DMS53 treated with DMSO at 0.1 percent for 48 hours (cell line): ENCODE results near the gene NDFIP2.

Source experiments
- DNase-seq: peaks from one replicate; lab custom pipeline; 2025; ENCODE audit not compliant: unreplicated experiment; lab: John Stamatoyannopoulos, UW

Gene NDFIP2

DNA sequence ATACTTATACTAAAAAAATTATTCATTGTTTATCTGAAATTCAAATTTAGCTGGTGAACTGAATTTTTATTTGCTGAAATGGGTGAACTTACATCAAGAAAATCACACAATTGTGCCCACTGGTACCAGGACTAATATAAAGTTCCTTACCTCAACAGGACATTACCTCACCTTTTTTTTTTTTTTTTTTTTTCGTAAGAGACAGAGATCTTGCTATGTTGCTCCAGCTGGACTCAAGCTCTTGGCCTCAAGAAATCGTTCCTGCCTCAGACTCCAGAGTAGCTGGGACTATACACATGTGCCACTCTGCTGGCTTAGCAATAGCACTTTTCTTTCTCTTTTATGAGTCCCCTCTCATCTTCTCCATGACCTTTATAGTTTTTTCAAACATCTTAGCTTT, 22.5 kb upstream of the NDFIP2 start:
- no peak for DNase-seq

DNA sequence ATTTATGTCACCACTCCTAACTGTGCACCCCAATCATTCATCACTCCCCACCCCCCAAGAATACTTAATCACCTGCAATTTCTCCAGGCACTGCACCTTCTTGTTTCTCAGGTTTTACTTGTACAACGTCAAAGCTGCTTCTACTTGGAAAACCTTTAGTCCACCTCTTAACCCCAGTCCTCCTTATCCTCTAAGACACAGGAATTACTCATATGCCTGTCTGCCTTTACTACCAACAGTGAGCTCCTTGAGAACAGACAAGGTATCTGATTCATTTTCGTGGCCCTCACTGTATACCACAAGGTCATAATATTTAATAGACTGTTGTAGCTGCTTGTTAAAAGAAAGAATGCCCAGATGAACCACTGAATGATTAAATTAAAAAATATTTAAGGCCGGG, 21.0 kb upstream of the NDFIP2 start:
- no peak for DNase-seq

DNA sequence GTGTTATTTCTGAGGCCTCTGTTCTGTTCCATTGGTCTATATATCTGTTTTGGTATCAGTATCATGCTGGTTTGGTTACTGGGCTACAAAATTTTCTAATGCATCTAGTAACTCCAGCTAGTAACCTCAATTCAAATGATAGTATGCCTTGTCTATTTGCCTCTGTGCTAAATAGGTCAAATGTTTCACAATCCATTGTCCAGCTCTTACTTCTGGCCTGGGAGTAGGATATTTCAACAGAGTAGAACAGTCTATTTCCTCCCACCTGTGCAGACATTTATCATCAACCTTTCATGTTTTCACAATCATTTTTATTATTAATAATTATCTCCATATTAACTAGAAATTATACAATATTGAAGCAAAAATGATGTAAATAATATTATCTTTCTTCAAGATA, 18.1 kb upstream of the NDFIP2 start:
- DNase-seq = no peak

DNA sequence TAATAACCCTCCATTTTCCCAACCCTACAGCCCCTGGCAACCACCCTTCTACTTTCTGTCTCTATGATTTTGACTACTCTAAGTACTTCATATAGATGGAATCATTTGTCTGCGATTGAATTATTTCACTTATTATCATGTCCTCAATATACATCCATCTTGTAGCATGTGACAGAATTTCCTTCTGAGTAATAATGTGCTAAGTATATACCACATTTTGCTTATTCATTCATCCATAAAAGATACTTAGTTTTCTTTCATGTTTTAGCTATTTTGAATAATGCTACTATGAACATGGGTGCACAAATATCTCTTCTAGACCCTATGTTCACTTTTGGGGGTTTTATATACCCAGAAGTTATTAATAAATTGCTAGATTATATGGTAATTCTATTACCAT, 17.4 kb upstream of the NDFIP2 start:
- no peak for DNase-seq

DNA sequence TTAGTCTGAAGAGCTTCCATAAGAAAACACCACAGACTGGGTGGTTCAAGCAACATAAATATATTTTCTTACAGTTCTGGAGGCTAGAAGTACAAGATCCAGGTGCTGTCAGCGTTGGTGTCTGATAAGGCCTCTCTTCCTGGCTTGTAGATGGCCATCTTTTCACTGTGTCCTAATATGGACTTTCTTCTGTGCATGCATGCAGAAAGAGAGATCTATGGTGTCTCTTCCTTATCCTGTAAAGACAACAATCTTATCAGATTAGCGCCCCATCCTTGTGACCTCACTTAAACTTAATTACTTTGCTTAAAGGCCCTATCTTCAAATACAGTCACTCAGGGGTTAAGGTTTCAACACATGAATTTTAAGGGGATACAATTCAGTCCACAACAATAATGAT, 14.1 kb upstream of the NDFIP2 start:
- DNase-seq = no peak

DNA sequence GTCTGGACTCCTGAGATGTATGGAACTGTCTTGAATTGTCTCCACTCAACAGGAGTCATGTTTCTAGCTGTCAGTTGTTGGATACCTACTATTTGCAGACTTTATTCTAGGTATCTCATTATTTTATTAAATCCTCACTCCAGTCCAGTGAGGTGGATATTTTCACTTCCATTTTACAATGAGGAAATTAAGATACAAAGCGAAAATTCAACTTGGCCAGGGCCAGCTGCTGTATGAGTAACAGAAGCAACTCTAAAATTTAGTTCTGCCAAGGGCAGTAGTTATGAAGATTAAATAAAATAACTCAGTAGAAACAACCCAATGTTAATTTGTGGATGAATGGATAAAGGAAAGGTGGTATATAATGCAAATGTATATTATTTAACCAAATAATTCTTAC, 12.6 kb upstream of the NDFIP2 start:
- DNase-seq = no peak

DNA sequence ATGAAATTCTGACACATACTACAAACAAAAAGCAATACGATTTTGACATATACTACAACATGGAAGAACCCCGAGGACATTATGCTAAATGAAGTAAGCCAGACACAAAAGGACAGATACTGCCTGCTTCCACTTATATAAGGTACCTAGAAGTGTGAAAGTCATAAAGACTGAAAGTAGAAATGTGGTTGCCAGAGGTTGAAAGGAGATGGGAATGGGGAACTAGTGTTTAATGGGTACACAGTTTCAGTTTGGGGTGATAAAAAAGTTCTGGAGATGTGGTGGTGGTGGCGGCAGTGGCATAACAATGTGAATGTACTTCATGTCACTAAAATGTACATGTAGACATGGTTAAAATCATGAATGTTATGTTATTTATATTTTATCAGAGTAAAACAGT, 12.1 kb upstream of the NDFIP2 start:
- no peak for DNase-seq

DNA sequence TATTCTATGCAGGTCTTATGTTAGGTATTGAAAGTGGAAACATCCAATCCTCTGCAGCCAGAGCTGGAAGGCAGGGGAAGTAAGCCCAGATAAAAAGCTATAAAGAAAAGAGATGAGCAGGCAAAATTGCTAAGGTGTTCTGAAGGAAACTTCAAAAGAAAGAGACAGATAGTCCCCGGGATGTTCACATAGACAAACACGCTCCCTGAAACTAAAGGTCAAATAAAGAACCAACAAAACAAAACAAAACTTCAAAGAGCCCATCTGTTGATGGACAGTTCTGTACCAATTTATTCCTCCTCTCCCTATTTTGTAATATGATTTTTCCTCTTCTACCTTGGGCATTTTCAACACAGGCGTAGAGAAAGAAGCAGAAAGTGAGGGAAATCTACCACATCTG, 11.3 kb upstream of the NDFIP2 start:
- no peak for DNase-seq

DNA sequence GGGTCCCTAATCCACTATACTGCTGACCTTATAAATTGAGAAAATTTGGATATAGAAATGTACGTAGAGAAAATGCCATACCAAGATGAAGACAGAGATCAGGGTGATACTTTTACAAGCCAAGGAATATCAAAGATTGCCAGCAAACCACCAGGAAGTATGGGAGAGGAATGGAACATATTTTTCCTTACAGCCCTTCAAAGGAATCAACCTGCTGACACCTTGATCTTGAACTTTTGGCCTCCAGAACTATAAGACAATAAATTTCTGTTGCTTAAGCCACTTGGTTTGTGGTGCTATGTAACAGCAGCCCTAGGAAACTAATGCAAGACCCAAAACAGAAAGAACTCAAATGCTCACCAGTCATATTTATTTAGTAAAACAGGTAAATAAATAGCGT, 10.3 kb upstream of the NDFIP2 start:
- DNase-seq = no peak

DNA sequence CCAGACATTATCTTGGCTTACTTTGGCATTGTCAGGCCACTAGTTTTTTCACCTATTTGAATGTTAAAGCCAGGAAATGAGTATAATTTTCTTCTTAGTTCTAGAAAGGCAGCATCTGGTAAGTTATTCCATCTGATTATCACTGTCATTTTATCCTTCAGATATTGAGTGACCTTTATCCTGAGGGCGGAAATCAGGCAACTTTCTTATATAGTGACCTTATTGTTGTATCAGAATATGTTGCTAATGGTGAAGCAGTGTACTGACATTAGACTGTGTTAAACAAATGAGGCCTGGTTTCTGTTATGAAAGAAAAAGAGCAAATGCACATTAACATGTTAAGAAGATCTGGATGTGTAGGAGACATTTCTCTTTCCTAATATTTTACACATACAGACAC, 5.4 kb upstream of the NDFIP2 start:
- no peak for DNase-seq

DNA sequence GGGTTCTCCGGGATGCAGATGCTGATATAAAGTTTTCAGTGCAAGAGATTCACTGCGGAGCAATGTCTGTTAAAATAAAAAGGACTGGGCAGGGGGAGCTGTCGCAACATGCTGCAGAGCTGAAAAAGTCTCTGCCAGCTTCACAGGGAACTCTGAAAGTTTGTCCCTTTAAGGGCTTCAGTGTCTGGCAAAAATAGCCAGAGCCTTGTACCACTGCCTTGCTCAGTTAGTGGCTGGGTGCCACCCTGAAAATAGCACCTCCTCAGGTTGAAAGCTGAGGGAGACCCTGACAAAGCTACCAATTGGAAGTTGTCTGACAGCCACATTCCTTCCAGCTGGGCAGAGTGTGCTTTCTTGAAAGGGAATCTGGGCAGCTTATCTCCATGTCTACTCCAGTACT, 3.0 kb upstream of the NDFIP2 start:
- no peak for DNase-seq

DNA sequence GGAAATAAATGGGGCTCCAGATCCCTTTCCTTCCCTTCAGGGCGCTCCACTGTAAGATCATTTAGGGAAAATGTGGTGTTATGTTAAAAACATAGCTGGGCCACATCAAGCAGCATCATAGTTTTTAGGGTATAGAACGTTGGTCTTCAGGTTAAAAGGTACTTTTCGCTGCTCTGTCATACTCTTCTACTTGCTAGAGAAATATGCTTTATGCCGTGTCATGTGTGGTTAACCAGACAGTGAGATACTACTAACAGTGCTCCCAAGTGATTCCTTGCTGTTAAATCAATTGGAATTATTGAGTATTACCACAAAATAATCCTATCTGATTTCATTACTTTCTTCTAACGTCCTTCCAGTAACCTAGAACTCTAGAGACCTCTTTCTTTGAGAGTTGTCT, 1.1 kb upstream of the NDFIP2 start:
- DNase-seq = no peak

DNA sequence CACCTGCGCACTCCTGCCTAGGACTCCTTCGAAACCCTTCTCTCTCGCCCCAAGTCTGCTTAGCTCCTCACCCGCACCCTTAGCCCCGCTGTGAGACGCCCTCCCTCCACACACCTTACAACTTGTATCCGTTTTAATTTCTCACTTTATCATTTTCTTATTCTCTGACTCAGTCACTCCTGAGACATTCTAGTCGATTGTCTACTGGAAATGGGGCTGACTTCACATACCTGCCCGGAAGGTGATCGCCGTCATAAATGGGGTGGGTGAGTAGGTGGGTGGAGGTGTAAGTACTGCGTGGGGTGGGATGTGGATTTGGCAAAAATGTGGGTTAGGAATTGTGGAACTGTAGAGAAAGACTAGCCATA, 714 bp downstream of the NDFIP2 start:
- DNase-seq = no peak

DNA sequence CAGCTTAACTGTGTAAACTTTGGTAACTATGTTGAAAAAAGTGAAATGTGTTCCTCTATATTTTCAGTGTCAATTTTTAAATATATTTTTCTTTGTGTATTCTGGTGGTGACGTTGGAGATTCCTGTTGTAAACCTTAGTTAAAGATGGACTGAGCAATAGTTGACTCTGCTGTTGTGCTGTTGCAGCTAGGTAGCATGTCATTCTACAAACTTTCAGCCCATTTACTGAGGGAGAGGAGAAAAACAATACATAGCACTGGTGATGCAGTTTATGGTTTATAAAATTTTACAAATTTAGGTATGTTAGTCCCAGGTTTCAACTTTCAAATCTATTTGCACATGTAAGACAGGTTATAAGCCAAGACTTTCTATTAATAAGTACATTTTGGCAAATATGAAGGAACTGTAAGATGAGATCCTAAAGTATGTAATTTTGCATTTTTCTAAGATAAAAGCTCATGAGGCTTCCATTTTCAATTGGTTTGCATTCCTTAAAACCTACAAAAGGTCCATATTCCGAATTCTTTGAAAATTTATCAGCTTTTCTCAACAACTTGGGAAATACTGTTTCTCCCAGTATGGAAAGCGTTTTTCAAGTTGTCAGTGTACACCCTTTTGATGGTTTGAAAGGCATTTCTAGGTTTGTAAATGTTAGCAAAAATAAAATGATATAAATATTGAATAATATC, 1.5 kb downstream of the NDFIP2 start:
- no peak for DNase-seq

DNA sequence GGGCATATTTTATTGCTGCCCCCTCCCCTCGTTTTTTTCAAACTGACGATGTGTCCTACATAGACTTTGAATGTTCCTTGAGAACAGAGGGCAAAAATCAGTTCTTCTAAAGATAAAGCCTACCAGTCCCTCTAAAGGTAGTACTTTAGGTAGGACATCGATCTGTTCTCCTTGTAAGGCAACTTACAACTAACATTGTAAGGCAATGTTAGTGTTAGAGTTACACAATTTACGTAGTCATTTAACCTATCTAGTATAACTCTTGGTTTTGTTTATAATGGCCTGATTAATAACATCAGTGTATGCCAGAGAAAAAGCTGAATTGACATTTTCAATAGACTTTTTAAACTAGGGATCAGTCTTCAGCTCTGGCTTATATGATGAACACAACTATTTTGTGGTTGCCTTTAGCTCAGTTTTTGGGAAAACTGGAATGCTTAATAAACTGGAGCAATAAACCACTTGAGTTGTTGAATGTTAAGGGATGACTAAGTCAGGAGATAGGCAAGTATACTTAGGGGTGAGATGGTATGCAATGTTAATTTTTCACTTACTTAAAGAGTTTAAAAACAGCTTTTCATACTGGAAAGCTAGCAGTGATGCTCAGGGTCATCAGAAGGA, 2.2 kb downstream of the NDFIP2 start:
- DNase-seq = no peak

DNA sequence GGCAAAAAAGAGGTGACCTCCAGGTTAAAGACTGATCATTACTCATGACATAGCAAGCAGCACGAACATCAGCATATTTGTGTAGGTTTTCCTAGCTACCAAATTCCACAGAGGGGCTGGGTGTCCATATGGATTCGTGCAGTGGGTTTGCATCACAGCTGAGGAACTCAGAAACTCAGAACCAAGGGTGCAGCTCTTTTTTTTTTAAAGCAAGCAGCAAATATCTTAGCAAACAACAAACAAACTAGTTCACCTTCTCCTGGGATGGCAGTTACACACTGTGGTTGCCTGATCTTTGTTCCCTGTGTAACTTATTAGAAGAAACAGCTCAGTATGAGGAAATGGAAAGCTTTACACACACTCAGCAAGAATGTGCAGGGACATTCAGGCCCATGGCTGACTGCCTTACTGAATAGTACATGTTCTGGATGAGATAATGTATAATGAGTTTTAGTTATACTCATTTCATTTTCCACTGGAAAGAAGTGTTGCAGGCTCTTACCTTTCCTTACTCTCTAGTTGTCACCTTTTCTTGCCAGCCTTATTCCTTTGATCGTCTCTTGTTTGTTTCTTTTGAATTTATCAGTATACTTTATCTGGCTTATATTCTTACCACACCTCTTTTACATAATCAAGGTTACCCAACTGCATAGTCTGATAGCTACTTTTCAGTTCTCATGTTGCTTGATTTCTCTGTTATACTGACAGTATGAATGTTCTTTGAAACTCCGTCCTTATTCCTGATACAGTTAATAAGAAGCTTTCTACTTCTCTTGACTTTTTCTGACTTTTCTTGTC, 4.3 kb downstream of the NDFIP2 start:
- DNase-seq = no peak

DNA sequence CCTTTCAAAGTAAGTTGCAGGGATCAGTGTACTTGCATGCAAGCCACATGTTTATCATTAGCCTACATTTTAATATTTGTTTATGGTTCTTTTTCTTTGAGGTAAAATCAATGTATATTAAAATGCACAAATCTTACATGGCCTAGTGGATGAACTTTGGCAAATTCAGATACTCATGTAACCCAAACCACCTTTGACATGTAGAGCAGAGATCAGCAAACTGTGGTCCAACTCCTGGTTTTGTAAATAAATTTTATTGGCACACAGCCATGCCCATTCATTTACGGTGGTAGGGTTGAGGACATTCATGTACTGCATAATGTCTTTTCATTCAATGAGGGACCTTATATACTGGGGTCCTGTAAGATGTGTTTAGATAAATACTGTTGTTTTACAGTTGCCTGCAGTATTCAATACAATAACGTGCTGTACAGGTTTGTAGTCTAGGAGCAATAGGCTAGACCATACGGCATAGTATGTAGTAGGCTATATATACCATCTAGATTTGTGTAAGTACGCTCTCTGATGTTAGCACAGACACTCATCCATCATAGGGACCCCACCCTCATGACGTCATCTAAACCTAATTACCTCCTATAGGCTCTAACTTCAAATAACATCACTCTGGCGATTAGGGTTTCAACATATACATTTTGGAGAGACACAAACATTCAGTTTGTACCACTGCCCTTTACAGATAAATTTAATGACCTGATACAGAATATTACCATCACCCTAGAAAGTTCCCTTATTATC, 5.7 kb downstream of the NDFIP2 start:
- DNase-seq = no peak

DNA sequence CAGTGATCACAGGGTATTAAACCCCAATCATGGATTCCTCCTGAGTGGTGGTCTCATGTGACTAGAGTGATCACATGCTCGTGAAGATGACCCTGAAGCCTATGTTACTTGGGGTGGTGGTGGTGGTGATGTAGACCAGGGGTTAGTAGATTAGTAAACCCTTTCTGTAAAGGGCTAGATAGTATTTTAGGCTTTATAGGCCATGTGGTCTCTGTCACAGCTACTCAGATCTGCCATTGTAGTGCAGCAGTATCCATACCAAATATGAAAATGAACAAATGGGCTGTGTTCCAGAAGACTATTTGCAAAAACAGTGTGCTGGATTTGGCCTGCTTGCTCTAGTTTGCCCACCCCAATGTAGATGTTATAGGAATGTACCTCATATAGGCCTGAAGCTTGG, 9.4 kb downstream of the NDFIP2 start:
- no peak for DNase-seq

DNA sequence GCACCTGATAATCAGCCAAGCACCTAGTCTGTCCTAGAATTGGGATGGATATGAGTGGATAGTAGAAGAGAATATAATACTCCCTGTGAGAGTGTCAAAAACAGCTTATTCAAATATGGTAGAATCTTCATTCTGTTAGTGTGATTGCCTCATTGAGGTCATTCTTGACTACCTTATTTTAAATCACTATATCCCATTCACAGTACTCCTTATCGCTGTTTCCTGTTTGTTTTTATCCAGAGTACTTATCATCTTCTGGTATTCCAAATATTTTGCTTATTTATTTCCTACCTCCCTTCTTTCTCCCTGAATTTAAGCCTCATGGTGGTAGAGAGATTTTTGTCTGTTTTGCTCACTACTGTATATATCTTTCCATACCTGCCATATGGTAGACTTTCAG, 9.9 kb downstream of the NDFIP2 start:
- DNase-seq = no peak

DNA sequence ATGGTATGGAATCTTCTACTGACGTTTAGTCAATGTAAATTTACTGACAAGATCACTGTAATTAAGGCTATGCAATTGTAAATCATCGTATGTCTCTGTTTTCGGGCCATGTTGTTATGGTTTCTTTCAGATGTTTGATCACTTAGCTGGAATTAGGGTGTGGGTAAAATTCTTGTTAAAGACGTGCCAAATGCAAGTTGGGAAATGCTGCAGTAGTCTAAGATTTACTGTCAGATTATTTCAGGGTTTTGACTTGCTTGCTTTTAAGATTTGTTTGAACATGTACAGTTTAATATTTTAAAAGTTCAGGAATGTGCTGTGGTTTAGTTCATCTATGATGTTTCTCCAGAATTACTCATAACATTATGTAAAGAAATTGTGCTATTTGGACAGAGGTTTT, 10.8 kb downstream of the NDFIP2 start:
- DNase-seq = no peak

DNA sequence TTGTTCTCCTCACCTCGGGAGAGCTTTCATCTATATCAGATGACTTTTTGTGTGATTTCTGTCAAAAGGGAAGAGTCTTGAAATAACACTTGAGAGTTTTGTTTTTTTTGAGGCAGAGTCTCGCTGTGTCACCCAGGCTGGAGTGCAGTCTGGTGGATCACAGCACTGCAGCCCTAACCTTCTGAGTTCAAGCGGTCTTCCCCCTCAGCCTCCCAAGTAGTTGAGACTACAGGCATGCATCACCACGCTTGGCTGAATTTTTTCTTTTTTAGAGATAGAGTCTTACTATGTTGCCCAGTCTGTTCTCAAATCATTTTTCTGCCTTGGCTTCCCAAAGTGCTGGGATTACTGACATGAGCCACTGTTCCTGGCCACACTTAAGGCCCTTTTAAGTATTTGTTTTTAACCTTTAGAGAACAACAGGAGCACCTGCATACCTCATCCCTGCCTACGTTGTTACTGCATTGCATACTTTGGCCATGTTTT, 11.4 kb downstream of the NDFIP2 start:
- no peak for DNase-seq
